K562 (cell line): Measurements from ENCODE around the gene RBM34. TPM values are rescaled to one million over a fixed set of nuclear protein-coding genes. Genes with fewer than 3 reads are reported as not detected.

Experiments
- EGR1 ChIP-seq: fragments of 450-650 bp; conservative IDR thresholded peaks from 2 replicates; pipeline ENCODE4 v1.6.1; 2017; ENCODE audit warnings: mild to moderate bottlenecking
- FOXP4 ChIP-seq: sonication (generic); formaldehyde crosslinking; IDR thresholded peaks from 2 replicates; pipeline ENCODE4 v1.8.0; 2022; ENCODE audit warnings: mild to moderate bottlenecking, missing genetic modification reagents, borderline replicate concordance
- HCFC1 ChIP-seq: IDR thresholded peaks from 2 replicates; pipeline ENCODE4 v1.6.1; 2012; ENCODE audit warnings: low read depth, low read length, improper control_type of control experiment
- HDAC3 ChIP-seq: fragments of 450-650 bp; IDR thresholded peaks from 2 replicates; pipeline ENCODE4 v1.6.1; 2018; ENCODE audit warnings: borderline replicate concordance, mild to moderate bottlenecking, moderate library complexity; ENCODE audit not compliant: partially characterized antibody
- HNRNPLL ChIP-seq: fragments of 200-400 bp; formaldehyde crosslinking; IDR thresholded peaks from 2 replicates; pipeline ENCODE4 v1.6.1; 2017; ENCODE audit warnings: low read length, low read depth, mild to moderate bottlenecking; ENCODE audit not compliant: poor library complexity, severe bottlenecking
- IRF9 ChIP-seq: fragments of 450-650 bp; IDR thresholded peaks from 2 replicates; pipeline ENCODE4 v1.6.1; 2016; ENCODE audit warnings: missing biosample characterization, missing genetic modification characterization
- KLF6 ChIP-seq: fragments of 250-450 bp; sonication (Bioruptor Pico); IDR thresholded peaks from 2 replicates; pipeline ENCODE4 v1.4.0; 2020; ENCODE audit warnings: mild to moderate bottlenecking, moderate library complexity, borderline replicate concordance
- MTA1 ChIP-seq: fragments of 450-650 bp; IDR thresholded peaks from 2 replicates; pipeline ENCODE4 v1.6.1; 2017; ENCODE audit warnings: borderline replicate concordance
- NCOA6 ChIP-seq: fragments of 450-650 bp; IDR thresholded peaks from 2 replicates; pipeline ENCODE4 v1.6.1; 2017; ENCODE audit warnings: mild to moderate bottlenecking
- PATZ1 ChIP-seq: fragments of 250-450 bp; sonication (Bioruptor Pico); IDR thresholded peaks from 2 replicates; pipeline ENCODE4 v1.5.0; 2020; ENCODE audit warnings: mild to moderate bottlenecking, borderline replicate concordance
- SMARCB1 ChIP-seq: IDR thresholded peaks from 2 replicates; pipeline ENCODE4 v1.6.1; 2011; ENCODE audit warnings: improper control_type of control experiment, low read depth; ENCODE audit not compliant: insufficient read length
- SNRNP70 ChIP-seq: fragments of 200-400 bp; formaldehyde crosslinking; optimal IDR thresholded peaks from 2 replicates; pipeline ENCODE3; 2017; ENCODE audit warnings: low read depth, low read length
- TAF7 ChIP-seq: fragments of 450-650 bp; IDR thresholded peaks from 2 replicates; pipeline ENCODE4 v1.6.1; 2016; ENCODE audit warnings: missing genetic modification characterization, missing compliant biosample characterization
- THAP12 ChIP-seq: fragments of 250-450 bp; sonication (Bioruptor Pico); IDR thresholded peaks from 2 replicates; pipeline ENCODE4 v1.9.0; 2021; ENCODE audit warnings: mild to moderate bottlenecking, inconsistent platforms
- TSC22D4 ChIP-seq: fragments of 450-650 bp; IDR thresholded peaks from 2 replicates; pipeline ENCODE4 v1.6.1; 2016; ENCODE audit warnings: missing genetic modification characterization, missing biosample characterization, control low read depth
- ZFPM2 ChIP-seq: fragments of 250-450 bp; sonication (Bioruptor Pico); IDR thresholded peaks from 2 replicates; pipeline ENCODE4 v1.5.1; 2022; ENCODE audit warnings: mild to moderate bottlenecking
- ZNF384 ChIP-seq: IDR thresholded peaks from 2 replicates; pipeline ENCODE4 v1.6.1; 2012; ENCODE audit warnings: low read depth, low read length, improper control_type of control experiment
- ZSCAN32 ChIP-seq: fragments of 450-650 bp; formaldehyde crosslinking; IDR thresholded peaks from 2 replicates; pipeline ENCODE4 v1.4.0; 2020; ENCODE audit warnings: mild to moderate bottlenecking, moderate library complexity
- polyA plus RNA-seq, 8 experiments: library from polyadenylated mRNA; depleted of rRNA in 4 of 8; stranded (reverse) in 5 of 8; unstranded in 3 of 8; fragments of >200 nt; fragmentation: Nextera tagmentation in 2 of 8; fragmentation: Illumina TruSeq in 1 of 8; extraction: Ambion mirVana in 2 of 8; extraction: Trizol in 1 of 8; gene quantifications; 2 replicates each; pipeline versions ENCODE4 v1.2.1 to v1.2.3, GENCODE V29; 2011 to 2014; ENCODE audit warnings: inconsistent platforms in 1 of 8, missing spikeins in 1 of 8
- total RNA-seq, 7 experiments: library from RNA; depleted of rRNA in 6 of 7; stranded (reverse); fragments of >200 nt in 6 of 7; fragmentation: Illumina TruSeq in 2 of 7; extraction: Trizol in 2 of 7; gene quantifications; 2 replicates each; pipeline versions ENCODE4 v1.2.1 to v1.2.3, GENCODE V29; 2011 to 2021; ENCODE audit warnings: low replicate concordance in 1 of 7

Gene RBM34
- total and polyA plus RNA-seq, 9 of the 15 experiments (the other 6 are each of a cell fraction or from before 2014, with no cell fraction given) = 64.0 to 178 (median 124) TPM

GRCh38 chr1:235090406-235091069 is 70.5 kb downstream of the RBM34 start (continued):
- TF ChIP-seq FOXP4 (CRISPR knock-in tag) (no peak), ZNF384 (no peak), HNRNPLL (no peak), ZSCAN32 (CRISPR knock-in tag) (no peak), SMARCB1 (no peak), NCOA6 (no peak), TAF7 (tag) (no peak), HDAC3 (no peak), IRF9 (tag) (no peak), HCFC1 (no peak), TSC22D4 (tag) (no peak), EGR1 (no peak), SNRNP70 (no peak), MTA1 (peak; percentile 73; the same call in 1 of the 2 replicates), KLF6 (CRISPR knock-in tag) (peak; percentile 29; the same call in 1 of the 2 replicates), PATZ1 (CRISPR knock-in tag) (no peak), ZFPM2 (CRISPR knock-in tag) (no peak), THAP12 (CRISPR knock-in tag) (no peak; the same call in 1 of the 2 replicates)
